GM19455 (cell line): Measurements from ENCODE around the gene NR2C1.
"Not testable (repeated sequence)": the region's sequence is repeated elsewhere in the genome, so short reads cannot be mapped to it uniquely, and the experiment has no call there.

ENCODE experiments used
- ATAC-seq: cut with Tn5 transposase; IDR thresholded peaks from one replicate; pipeline ENCODE4 v1.9.1; 2021; ENCODE audit not compliant: unreplicated experiment

NR2C1 gene

GRCh38 chr12:95003921-95004272 lies 69.5 kb downstream of the NR2C1 start:
- ATAC-seq = peak; percentile 9

DNA sequence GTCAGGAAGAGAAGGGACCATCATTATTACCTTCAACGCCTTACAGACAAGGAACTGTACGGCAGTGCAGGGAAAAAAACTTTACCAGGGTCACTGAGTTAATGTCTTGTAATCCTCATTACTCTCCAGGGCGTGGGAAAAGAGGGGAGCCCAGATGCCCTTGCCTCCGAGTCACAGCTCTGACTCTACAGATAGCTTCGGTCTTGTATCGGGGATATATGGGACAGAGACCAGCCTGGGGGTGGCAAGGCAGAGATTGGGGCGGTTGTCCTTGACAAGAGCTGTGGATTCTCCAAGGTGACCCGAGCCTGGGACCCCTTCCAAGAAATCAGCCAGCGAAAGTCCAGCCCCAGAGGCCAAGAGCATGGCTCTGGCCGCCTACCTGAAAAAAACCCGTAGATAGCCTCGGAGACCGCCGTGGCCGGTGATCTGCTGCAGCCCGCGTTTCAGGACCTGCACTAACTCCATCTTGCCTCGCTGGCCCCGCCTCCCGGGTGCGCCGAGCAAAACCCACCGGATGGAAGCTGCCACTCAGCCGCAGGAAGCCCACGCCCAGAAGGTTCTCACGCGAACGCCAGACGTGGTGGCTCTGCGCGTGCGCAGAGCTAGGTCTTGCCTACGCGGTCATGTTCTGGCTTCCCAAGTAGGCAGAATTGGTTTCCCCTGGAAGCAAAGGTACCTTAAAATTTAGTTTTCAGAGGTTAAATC lies 70.1 kb downstream of the NR2C1 start, which contains the start of gene NDUFA12:
Gene NDUFA12 (minus strand): TSS at position 485 of the 708 bp plus-strand sequence. CDS start 17 bp downstream, at position 468.
- ATAC-seq = peak; percentile 99

GRCh38 chr12:95002754-95003153 lies 70.7 kb downstream of the NR2C1 start:
- no peak for ATAC-seq

- ATAC-seq = no peak
These were observed 75.1 kb downstream of the NR2C1 start for GRCh38 chr12:94998326-94998725.

DNA sequence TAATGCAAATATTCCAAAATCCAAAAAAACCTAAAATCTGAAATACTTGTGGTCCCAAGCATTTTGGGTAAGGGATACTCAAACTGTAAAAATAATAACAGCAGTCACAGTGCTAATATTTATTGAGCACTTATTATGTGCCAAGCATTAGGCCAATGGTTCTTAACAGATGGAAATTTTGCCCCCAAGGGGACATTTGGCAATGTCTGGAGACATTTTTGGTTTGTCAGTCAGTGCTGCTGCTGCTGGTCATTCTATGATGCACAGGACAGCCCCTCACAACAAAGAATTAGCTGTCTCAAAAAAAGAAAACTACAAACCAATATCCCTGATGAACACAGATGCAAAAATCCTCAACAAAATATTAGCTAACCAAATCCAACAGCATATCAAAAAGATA lies 75.7 kb downstream of the NR2C1 start:
- no peak for ATAC-seq

DNA sequence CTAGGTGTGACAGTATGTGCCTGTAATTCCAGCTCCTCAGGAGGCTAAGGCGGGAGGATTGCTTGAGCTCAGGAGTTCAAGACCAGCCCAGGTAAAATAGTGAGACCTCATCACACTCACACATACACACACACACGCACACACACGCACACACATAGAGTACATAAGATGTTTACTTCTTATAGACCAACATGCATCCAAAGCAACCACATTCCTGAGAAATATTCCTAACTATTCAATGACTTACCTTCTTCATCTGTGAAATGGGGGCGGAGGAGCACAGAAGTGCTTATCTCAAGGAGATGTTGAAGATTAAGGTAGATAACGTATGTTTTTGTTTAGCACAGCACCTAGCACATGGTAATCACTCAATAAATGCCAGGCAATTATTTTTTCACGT lies 76.4 kb downstream of the NR2C1 start:
- ATAC-seq = no peak

DNA sequence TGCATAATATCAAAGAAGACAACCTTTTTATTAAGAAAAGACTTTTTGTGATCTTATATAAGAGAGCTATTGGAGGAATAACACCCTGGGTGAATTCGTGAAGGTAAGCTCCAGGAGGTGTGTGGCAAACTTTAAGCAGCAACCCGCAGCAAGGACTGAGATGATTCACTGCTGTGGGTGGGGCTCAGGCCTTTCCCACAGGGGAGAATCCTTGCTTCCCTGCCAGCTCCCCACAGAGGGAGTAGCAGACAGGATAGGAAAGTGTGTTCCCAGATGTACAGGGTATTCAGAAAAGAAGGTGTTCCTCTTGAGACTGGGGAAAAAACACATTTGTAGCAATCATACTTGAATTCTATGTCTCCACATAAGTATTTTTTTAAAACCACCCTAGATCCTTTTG lies 79.1 kb downstream of the NR2C1 start:
- ATAC-seq = no peak

- ATAC-seq = not testable (repeated sequence)
These were observed 79.6 kb downstream of the NR2C1 start for GRCh38 chr12:94993855-94994254.

- ATAC-seq = no peak
These were observed 83.2 kb downstream of the NR2C1 start for GRCh38 chr12:94990222-94990621.

DNA sequence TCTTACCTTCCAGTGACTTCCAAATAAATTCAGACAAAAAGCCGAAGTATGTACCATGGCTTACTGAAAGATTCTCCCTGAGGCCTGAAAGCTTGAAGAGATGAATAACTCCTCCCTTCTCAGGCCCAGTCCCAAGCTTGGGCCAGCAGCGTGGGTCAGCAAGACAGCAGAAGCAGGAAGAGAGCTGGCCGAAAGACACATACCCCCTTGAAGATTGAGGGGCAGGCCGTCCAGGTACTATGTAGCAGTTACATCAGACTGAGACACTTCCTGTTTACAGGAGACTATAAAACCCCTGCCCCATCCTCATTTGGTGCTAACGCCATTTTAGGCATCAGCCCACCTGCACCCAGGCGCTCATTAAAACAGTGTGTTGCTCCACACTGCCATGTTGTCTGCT lies 84.9 kb downstream of the NR2C1 start:
- ATAC-seq = no peak

DNA sequence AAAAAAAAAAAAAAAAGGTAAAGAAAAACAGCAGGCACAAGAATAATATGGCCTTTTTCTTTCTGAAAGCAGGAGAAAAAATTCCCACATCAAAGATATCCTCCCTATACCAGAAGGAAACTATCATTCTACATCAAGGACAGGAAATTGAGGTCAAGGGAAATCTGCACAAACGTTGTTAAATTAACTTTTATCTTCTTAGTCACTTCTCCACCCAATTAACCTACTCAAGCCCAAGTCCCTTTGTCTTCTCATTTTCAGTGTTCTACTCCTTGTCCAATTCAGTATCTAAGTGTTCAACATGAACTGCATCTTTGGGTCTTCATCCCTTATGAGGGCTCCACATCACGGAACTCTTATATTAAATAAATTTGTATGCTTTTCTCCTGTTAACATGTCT lies 85.6 kb downstream of the NR2C1 start:
- no peak for ATAC-seq

GRCh38 chr12:94987076-94987669 lies 86.2 kb downstream of the NR2C1 start:
- no peak for ATAC-seq

GRCh38 chr12:94985099-94985498 lies 88.3 kb downstream of the NR2C1 start:
- not testable (repeated sequence) for ATAC-seq

GRCh38 chr12:94983321-94983720 lies 90.1 kb downstream of the NR2C1 start:
- ATAC-seq = no peak

DNA sequence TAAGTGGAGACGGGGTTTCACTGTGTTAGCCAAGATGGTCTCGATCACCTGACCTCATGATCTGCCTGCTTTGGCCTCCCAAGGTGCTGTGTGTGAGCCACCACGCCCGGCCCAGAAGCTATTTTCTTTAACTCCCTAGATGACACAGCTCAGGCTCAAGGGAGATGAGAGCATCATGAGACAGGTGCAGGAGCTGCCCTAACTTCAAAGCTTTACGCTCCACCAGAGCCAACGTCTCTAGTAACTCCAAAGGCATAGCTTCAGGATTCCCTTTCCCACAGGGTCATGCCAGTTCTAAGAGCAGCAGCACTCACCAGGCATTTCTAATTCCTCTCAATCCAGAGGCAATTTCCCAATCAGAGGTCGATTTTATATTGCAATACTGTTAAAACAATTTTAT lies 91.0 kb downstream of the NR2C1 start:
- no peak for ATAC-seq

GRCh38 chr12:94980577-94980976 lies 92.8 kb downstream of the NR2C1 start:
- ATAC-seq = no peak

DNA sequence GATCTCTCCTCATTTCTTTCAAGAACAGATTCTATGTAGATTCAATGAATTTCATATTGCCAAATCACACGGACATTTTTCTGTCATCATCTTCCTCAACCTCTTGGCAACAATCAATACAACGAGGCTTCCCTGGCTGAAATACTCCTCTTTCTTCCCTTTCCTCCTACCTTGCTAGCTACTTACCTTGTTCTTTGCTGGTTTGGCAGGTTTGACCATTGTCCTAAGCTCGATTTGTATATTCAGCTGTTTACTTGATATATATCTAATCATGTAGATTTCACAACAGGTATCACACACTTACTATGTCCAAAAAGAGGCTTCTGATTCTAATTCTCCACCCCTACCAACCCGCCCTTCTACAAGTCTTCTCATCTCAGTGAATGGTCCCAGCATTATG lies 93.5 kb downstream of the NR2C1 start:
- ATAC-seq = no peak

DNA sequence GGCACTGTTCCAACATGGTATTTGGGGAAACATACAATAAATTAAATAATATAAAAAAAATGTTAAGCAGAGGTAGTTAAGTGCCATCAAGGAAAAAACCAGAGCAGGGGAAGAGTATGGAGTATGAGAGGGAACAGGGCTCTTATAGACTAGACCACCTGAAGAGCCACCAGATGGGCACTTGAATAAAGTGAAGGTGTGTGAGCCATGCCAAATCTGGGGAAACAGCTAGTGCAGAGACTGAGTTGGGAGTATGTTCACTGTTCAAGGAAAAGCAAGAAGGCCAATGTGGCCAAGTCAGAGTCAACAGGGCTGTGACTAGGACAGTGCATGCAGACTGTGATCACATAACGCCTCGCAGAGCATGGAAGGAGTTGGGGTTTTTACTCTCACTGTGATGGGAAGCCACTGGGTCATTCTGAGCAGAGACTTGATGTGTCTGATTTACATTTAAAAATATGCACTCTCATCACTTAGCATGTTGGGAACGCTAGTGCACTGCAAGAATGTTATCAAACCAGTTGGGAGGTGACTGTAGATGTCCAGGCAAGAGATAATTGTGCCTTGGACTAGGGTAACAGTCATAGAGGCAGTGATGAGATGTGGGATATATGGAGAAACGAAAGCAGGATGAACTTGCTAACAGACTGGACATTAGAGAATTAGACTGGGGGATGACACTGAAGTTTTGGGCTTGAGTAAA lies 95.5 kb downstream of the NR2C1 start:
- no peak for ATAC-seq

GRCh38 chr12:94973221-94973620 lies 100.2 kb downstream of the NR2C1 start:
- ATAC-seq = no peak

- no peak for ATAC-seq
These were observed 100.6 kb downstream of the NR2C1 start for GRCh38 chr12:94972795-94973194.

GRCh38 chr12:94971923-94972322 lies 101.5 kb downstream of the NR2C1 start:
- ATAC-seq = no peak

DNA sequence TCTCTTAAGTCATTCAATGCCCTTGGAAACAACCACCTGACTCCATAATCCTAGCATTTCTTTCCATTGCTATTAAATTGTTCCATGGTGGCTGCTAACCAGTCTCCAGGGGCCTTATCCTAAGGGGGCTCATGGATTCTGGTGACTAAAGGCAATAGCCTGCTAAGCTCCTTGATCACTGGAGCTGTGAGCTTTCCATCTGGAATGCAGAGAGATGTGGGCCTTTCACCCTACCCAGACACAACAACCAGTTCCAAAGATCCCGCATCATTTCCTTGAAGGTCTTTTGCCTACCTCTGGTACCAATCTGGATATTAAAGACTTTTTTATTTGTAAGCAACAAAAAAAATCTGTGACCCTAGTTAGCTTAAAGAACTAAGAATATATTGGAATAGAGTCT lies 102.9 kb downstream of the NR2C1 start:
- no peak for ATAC-seq
